H1 (cell line): ENCODE results near the gene SLC6A17.

Experiments
- BRCA1 ChIP-seq: IDR thresholded peaks from 2 replicates; pipeline ENCODE4 v1.6.1; 2012; ENCODE audit warnings: low read depth, low read length, improper control_type of control experiment
- CBX5 ChIP-seq: fragments of 300-800, 300-1000 bp; sonication (generic); IDR thresholded peaks from 2 replicates; pipeline ENCODE4 v1.7.1; 2016; ENCODE audit warnings: antibody characterized with exemption, low read length, low read depth
- CHD1 ChIP-seq: IDR thresholded peaks from 2 replicates; pipeline ENCODE4 v1.6.1; 2012; ENCODE audit warnings: low read depth, low read length, improper control_type of control experiment
- EGR1 ChIP-seq: IDR thresholded peaks from 2 replicates; pipeline ENCODE4 v1.6.1; 2011; ENCODE audit warnings: low read depth, low read length, borderline replicate concordance
- EZH2 ChIP-seq: fragments of 200-600 bp; sonication (generic); IDR thresholded peaks from 2 replicates; pipeline ENCODE4 v1.7.1; 2012; ENCODE audit warnings: low read depth, mild to moderate bottlenecking, moderate library complexity, low read length, inconsistent platforms; ENCODE audit not compliant: severe bottlenecking
- HDAC2 ChIP-seq, 2 experiments: fragments of 300-600 bp in 1 of 2; sonication (generic) in 1 of 2; IDR thresholded peaks; 2 replicates each; pipeline ENCODE4 v1.6.1; 2011 to 2012; ENCODE audit warnings: low read depth in 2 of 2, low read length in 2 of 2, mild to moderate bottlenecking in 2 of 2, moderate library complexity in 2 of 2, borderline replicate concordance in 1 of 2, inconsistent platforms in 1 of 2
- KDM1A ChIP-seq: fragments of 200-600, 300-600 bp; sonication (generic); IDR thresholded peaks from 2 replicates; pipeline ENCODE4 v1.7.1; 2016; ENCODE audit warnings: mild to moderate bottlenecking, low read length, borderline replicate concordance
- SIX5 ChIP-seq: IDR thresholded peaks from 2 replicates; pipeline ENCODE4 v1.6.1; 2011; ENCODE audit warnings: mild to moderate bottlenecking, low read depth, low read length
- SP1 ChIP-seq: IDR thresholded peaks from 2 replicates; pipeline ENCODE4 v1.6.1; 2011; ENCODE audit warnings: low read depth, low read length
- TEAD4 ChIP-seq: IDR thresholded peaks from 2 replicates; pipeline ENCODE4 v1.6.1; 2012; ENCODE audit warnings: low read depth, low read length, inconsistent platforms, mixed read lengths
- TF ChIP-seq, protein P1 (sequence below), 3 experiments: IDR thresholded peaks; 1 replicate in 2 of 3; 2 replicates in 1 of 3; pipeline versions ENCODE4 v1.5.1 to v1.6.1; 2011; ENCODE audit warnings: low read length in 3 of 3, mild to moderate bottlenecking in 3 of 3, inconsistent platforms in 2 of 3, low read depth in 1 of 3, moderate library complexity in 1 of 3; ENCODE audit not compliant: insufficient read depth in 1 of 3; ENCODE audit errors: control extremely low read depth in 1 of 3

DNA sequence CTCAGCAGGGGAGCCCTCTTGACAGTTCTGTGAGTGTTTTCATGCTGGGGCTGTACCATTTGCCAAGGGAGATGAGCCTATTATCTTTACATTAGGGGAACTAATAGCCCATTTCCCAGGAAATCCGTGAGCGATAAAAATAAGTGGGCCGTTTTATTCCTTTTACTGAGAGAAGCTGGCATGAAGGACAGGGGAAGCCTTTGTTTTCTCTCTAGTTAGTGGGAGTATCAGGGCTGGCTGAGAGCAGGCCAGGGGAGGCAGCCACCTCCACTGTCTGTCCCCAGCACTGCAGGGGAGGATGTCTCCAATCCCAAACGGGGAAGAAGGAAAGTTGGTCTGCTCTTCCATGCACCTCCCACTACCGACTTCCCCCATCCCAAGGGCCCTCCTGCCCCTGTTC is 35.5 kb upstream of the SLC6A17 start:
- no peak for TF ChIP-seq KDM1A
- no peak for TF ChIP-seq SIX5
- TF ChIP-seq, protein P1, sequence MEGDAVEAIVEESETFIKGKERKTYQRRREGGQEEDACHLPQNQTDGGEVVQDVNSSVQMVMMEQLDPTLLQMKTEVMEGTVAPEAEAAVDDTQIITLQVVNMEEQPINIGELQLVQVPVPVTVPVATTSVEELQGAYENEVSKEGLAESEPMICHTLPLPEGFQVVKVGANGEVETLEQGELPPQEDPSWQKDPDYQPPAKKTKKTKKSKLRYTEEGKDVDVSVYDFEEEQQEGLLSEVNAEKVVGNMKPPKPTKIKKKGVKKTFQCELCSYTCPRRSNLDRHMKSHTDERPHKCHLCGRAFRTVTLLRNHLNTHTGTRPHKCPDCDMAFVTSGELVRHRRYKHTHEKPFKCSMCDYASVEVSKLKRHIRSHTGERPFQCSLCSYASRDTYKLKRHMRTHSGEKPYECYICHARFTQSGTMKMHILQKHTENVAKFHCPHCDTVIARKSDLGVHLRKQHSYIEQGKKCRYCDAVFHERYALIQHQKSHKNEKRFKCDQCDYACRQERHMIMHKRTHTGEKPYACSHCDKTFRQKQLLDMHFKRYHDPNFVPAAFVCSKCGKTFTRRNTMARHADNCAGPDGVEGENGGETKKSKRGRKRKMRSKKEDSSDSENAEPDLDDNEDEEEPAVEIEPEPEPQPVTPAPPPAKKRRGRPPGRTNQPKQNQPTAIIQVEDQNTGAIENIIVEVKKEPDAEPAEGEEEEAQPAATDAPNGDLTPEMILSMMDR (IDR thresholded peaks at IDR 0.05; ENCODE audit: control extremely low read depth in 1 of 3, insufficient read depth in 1 of 3, low read depth in 1 of 3, low read length in 3 of 3), result no peak
- TF ChIP-seq EZH2, result no peak
- TF ChIP-seq CBX5, result no peak
- TF ChIP-seq TEAD4, result no peak
- TF ChIP-seq EGR1, result no peak
- TF ChIP-seq HDAC2 (IDR thresholded peaks at IDR 0.05; ENCODE audit: borderline replicate concordance in 1 of 2, low read depth in 2 of 2, low read length in 2 of 2), result no peak
- no peak for TF ChIP-seq BRCA1
- no peak for TF ChIP-seq SP1
- no peak for TF ChIP-seq CHD1
